ENCODE measurements around the gene LRRC28.

- no peak for TF ChIP-seq CTCF (IDR thresholded peaks at IDR 0.05)
- no peak for TF ChIP-seq POLR2A (IDR thresholded peaks at IDR 0.05; ENCODE audit: low read depth)
- TF ChIP-seq POLR2AphosphoS5 (IDR thresholded peaks at IDR 0.05) = no peak
Measured at GRCh38 chr15:99403597-99403996, 152.3 kb downstream of the LRRC28 start.

All from esophagus muscularis mucosa (tissue), 3 donors.